Activated naive CD8-positive, alpha-beta T cell treated with anti-CD3 and anti-CD28 coated beads for 36 hours (primary cell): ENCODE measurements around the gene ITGAD. TPM values are rescaled to one million over a fixed set of nuclear protein-coding genes. Genes with fewer than 3 reads are reported as not detected.

Source experiments
- DNase-seq: peaks from one replicate; pipeline ENCODE4 v3.0.0; 2021
- H3K27ac Mint-ChIP-seq: one replicate; pipeline ENCODE4 v1.8.0; 2022; ENCODE audit warnings: mild to moderate bottlenecking, moderate library complexity, mixed read lengths
- H3K27me3 Mint-ChIP-seq: one replicate; pipeline ENCODE4 v1.8.0; 2022; ENCODE audit warnings: mild to moderate bottlenecking, mixed read lengths
- H3K36me3 Mint-ChIP-seq: one replicate; pipeline ENCODE4 v1.8.0; 2021; ENCODE audit warnings: mild to moderate bottlenecking, mixed read lengths
- H3K4me1 Mint-ChIP-seq: one replicate; pipeline ENCODE4 v1.8.0; 2021; ENCODE audit warnings: mixed read lengths
- H3K4me3 Mint-ChIP-seq: one replicate; pipeline ENCODE4 v1.8.0; 2022; ENCODE audit warnings: mild to moderate bottlenecking, moderate library complexity, mixed read lengths
- H3K9me3 Mint-ChIP-seq: one replicate; pipeline ENCODE4 v1.8.0; 2022; ENCODE audit warnings: mixed read lengths
- total RNA-seq, 2 experiments: library from RNA; stranded (reverse); gene quantifications; one replicate each; pipeline ENCODE4 v1.2.3, GENCODE V29; 2021

The ITGAD gene
- total RNA-seq, 2 experiments from 2014 or later: not detected

- DNase-seq: no peak
- H3K36me3 Mint-ChIP-seq: peaks cover 17% of the 10 kb centered on the region
- no peaks in the 10 kb centered on the region for H3K9me3 Mint-ChIP-seq
- H3K4me3 Mint-ChIP-seq: no peak overlapping the region
- peaks cover 23% of the 10 kb centered on the region for H3K4me1 Mint-ChIP-seq
- H3K27me3 Mint-ChIP-seq: no peaks in the 10 kb centered on the region
- H3K27ac Mint-ChIP-seq: no peak overlapping the region
Observed at GRCh38 chr16:31464348-31464769, 71.2 kb downstream of the ITGAD start.

GRCh38 chr16:31464781-31465260, 71.7 kb downstream of the ITGAD start:
- Mint-ChIP-seq H3K36me3 (peaks cover 17% of the 10 kb centered on the region), H3K4me1 (peaks cover 23% of the 10 kb centered on the region), H3K9me3 (no peaks in the 10 kb centered on the region), H3K27ac (no peak overlapping the region), H3K27me3 (no peaks in the 10 kb centered on the region), H3K4me3 (no peak overlapping the region)
- DNase-seq: no peak

- Mint-ChIP-seq H3K9me3 (no peaks in the 10 kb centered on the region), H3K4me1 (peaks cover 14% of the 10 kb centered on the region), H3K36me3 (peaks cover 14% of the 10 kb centered on the region), H3K27ac (no peak overlapping the region), H3K4me3 (no peak overlapping the region), H3K27me3 (peaks cover 1% of the 10 kb centered on the region)
- no peak for DNase-seq
Observed at GRCh38 chr16:31465788-31466370, 72.7 kb downstream of the ITGAD start.

GRCh38 chr16:31466381-31466841, 73.3 kb downstream of the ITGAD start:
- Mint-ChIP-seq H3K36me3 (peaks cover 14% of the 10 kb centered on the region), H3K27me3 (peaks cover 7% of the 10 kb centered on the region), H3K4me1 (peaks cover 10% of the 10 kb centered on the region), H3K9me3 (no peaks in the 10 kb centered on the region), H3K27ac (no peak overlapping the region), H3K4me3 (no peak overlapping the region)
- DNase-seq: no peak

GRCh38 chr16:31467151-31467773, 74.1 kb downstream of the ITGAD start:
- no peak for DNase-seq
- Mint-ChIP-seq H3K4me3 (no peak overlapping the region), H3K4me1 (peaks cover 10% of the 10 kb centered on the region), H3K27ac (peak overlapping the region; percentile 20), H3K27me3 (peaks cover 12% of the 10 kb centered on the region), H3K36me3 (peaks cover 14% of the 10 kb centered on the region), H3K9me3 (no peaks in the 10 kb centered on the region)

- Mint-ChIP-seq H3K27ac (no peak overlapping the region), H3K9me3 (no peaks in the 10 kb centered on the region), H3K4me3 (no peak overlapping the region), H3K36me3 (peaks cover 11% of the 10 kb centered on the region), H3K27me3 (peaks cover 18% of the 10 kb centered on the region), H3K4me1 (peaks cover 15% of the 10 kb centered on the region)
- DNase-seq: no peak
Observed at GRCh38 chr16:31467858-31468257, 74.7 kb downstream of the ITGAD start.

GRCh38 chr16:31470615-31471014, 77.5 kb downstream of the ITGAD start:
- Mint-ChIP-seq H3K4me1 (peaks cover 15% of the 10 kb centered on the region), H3K27ac (no peak overlapping the region), H3K4me3 (no peak overlapping the region), H3K36me3 (peaks cover 8% of the 10 kb centered on the region), H3K27me3 (peaks cover 24% of the 10 kb centered on the region), H3K9me3 (no peaks in the 10 kb centered on the region)
- DNase-seq: no peak

GRCh38 chr16:31471241-31471874, 78.2 kb downstream of the ITGAD start:
- H3K27me3 Mint-ChIP-seq: peaks cover 28% of the 10 kb centered on the region
- no peaks in the 10 kb centered on the region for H3K9me3 Mint-ChIP-seq
- H3K4me3 Mint-ChIP-seq: no peak overlapping the region
- DNase-seq: no peak
- no peak overlapping the region for H3K27ac Mint-ChIP-seq
- peaks cover 8% of the 10 kb centered on the region for H3K36me3 Mint-ChIP-seq
- H3K4me1 Mint-ChIP-seq: peaks cover 19% of the 10 kb centered on the region

GRCh38 chr16:31471875-31472708, 79.0 kb downstream of the ITGAD start, which contains the start of gene TGFB1I1:
Gene TGFB1I1, plus strand, starts transcription at chr16:31472152. Its CDS starts 37 bp downstream, at chr16:31472189.
- Mint-ChIP-seq H3K4me1 (peaks cover 19% of the 10 kb centered on the region), H3K36me3 (peaks cover 3% of the 10 kb centered on the region), H3K27ac (no peak within 1 kb of the TSS), H3K27me3 (peaks cover 28% of the 10 kb centered on the region), H3K9me3 (no peaks in the 10 kb centered on the region), H3K4me3 (peak within 1 kb of the TSS; percentile 54)
- DNase-seq: no peak

GRCh38 chr16:31472709-31473203, 79.6 kb downstream of the ITGAD start:
- Mint-ChIP-seq H3K27me3 (peaks cover 28% of the 10 kb centered on the region), H3K27ac (no peak overlapping the region), H3K4me1 (peaks cover 14% of the 10 kb centered on the region), H3K9me3 (no peaks in the 10 kb centered on the region), H3K36me3 (no peaks in the 10 kb centered on the region), H3K4me3 (peak overlapping the region; percentile 47)
- peak; percentile 57 for DNase-seq

- Mint-ChIP-seq H3K27me3 (peaks cover 28% of the 10 kb centered on the region), H3K27ac (no peak overlapping the region), H3K9me3 (no peaks in the 10 kb centered on the region), H3K4me1 (peaks cover 18% of the 10 kb centered on the region), H3K4me3 (no peak overlapping the region), H3K36me3 (no peaks in the 10 kb centered on the region)
- DNase-seq: no peak
Observed at GRCh38 chr16:31473264-31473984, 80.3 kb downstream of the ITGAD start.

- Mint-ChIP-seq H3K36me3 (no peaks in the 10 kb centered on the region), H3K27me3 (peaks cover 28% of the 10 kb centered on the region), H3K4me1 (peaks cover 18% of the 10 kb centered on the region), H3K27ac (no peak overlapping the region), H3K4me3 (no peak overlapping the region), H3K9me3 (no peaks in the 10 kb centered on the region)
- no peak for DNase-seq
Observed at GRCh38 chr16:31474173-31474714, 81.1 kb downstream of the ITGAD start.

GRCh38 chr16:31474773-31475738, 81.9 kb downstream of the ITGAD start:
- Mint-ChIP-seq H3K4me1 (peaks cover 18% of the 10 kb centered on the region), H3K27ac (no peak overlapping the region), H3K4me3 (no peak overlapping the region), H3K9me3 (no peaks in the 10 kb centered on the region), H3K36me3 (no peaks in the 10 kb centered on the region), H3K27me3 (peaks cover 28% of the 10 kb centered on the region)
- no peak for DNase-seq
